ENCODE measurements around the gene RPL10A.

The RPL10A gene

DNA sequence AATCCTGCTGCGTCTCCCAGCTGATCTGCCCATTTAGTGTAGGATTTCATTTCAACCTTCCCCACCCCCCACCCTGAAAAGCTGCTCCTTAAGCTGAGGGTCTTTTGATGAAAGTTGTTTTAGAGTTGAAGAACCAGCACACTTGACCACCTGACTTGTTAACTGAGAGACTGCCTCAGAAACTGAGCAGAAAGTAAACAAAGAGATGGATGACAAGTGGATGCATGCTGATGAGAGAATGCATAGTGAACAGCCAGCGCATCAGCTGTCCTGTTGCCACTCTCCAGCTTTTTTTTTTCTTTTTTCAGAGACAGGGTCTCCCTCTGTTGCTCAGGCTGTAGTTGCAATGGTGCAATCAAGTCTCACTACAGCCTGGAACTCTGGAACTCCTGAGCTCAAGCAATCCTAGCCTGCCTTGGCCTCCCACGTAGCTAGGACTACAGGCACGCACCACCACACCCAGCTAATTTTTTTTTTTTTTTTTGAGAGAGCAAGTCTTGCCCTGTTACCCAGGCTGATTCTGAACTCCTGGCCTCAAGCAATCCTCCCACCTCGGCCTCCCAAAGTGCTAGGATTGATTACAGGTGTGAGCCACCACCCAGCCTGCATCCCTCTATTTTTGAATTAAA, 9.5 kb downstream of the RPL10A start:
- TF ChIP-seq ZNF70 (CRISPR knock-in tag; IDR thresholded peaks at IDR 0.05) (no peak), TCF4 (CRISPR knock-in tag; IDR thresholded peaks at IDR 0.05; ENCODE audit: borderline replicate concordance) (no peak), RARB (CRISPR knock-in tag; IDR thresholded peaks at IDR 0.05) (no peak), BACH2 (CRISPR knock-in tag; IDR thresholded peaks at IDR 0.05; ENCODE audit: borderline replicate concordance) (no peak)
- ATAC-seq = no peak

DNA sequence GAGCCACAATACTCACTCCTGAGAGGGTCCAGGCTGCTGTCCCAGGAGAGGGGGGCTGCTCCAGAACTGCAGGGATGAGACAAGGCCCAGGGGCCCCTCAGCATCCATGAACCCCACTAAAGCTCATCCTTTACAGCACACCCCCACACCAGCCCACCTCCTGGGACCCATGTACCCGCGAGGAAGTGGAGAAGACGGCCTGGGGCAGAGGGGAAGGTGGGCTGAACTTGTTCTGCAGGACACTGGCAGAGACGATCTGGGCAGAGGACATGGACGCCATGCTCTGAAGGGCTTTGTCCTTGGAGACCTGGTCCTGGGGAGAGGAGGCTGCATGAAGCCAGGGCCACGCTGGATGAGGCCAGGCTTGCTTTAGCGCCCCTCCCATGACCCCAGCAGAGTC, 10.1 kb downstream of the RPL10A start:
- TF ChIP-seq, protein P1, sequence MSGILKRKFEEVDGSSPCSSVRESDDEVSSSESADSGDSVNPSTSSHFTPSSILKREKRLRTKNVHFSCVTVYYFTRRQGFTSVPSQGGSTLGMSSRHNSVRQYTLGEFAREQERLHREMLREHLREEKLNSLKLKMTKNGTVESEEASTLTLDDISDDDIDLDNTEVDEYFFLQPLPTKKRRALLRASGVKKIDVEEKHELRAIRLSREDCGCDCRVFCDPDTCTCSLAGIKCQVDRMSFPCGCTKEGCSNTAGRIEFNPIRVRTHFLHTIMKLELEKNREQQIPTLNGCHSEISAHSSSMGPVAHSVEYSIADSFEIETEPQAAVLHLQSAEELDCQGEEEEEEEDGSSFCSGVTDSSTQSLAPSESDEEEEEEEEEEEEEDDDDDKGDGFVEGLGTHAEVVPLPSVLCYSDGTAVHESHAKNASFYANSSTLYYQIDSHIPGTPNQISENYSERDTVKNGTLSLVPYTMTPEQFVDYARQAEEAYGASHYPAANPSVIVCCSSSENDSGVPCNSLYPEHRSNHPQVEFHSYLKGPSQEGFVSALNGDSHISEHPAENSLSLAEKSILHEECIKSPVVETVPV (CRISPR knock-in tag; IDR thresholded peaks at IDR 0.05) = no peak
- TF ChIP-seq CSDC2 (CRISPR knock-in tag; IDR thresholded peaks at IDR 0.05) (no peak), OSR1 (CRISPR knock-in tag; IDR thresholded peaks at IDR 0.05) (no peak), BACH2 (CRISPR knock-in tag; IDR thresholded peaks at IDR 0.05; ENCODE audit: borderline replicate concordance) (no peak), ARNTL (CRISPR knock-in tag; IDR thresholded peaks at IDR 0.05; ENCODE audit: borderline replicate concordance, low read depth) (no peak), ZC3H10 (CRISPR knock-in tag; IDR thresholded peaks at IDR 0.05) (no peak), PPARA (CRISPR knock-in tag; IDR thresholded peaks at IDR 0.05; ENCODE audit: borderline replicate concordance) (no peak), ZNF70 (CRISPR knock-in tag; IDR thresholded peaks at IDR 0.05) (no peak), ZFP3 (CRISPR knock-in tag; IDR thresholded peaks at IDR 0.05) (no peak), ZNF8 (CRISPR knock-in tag; IDR thresholded peaks at IDR 0.05) (no peak), ZFP30 (CRISPR knock-in tag; IDR thresholded peaks at IDR 0.05) (no peak), RARB (CRISPR knock-in tag; IDR thresholded peaks at IDR 0.05) (no peak), ZNF565 (CRISPR knock-in tag; conservative IDR thresholded peaks at IDR 0.05; ENCODE audit: low read depth) (no peak)
- TF ChIP-seq, protein P2, sequence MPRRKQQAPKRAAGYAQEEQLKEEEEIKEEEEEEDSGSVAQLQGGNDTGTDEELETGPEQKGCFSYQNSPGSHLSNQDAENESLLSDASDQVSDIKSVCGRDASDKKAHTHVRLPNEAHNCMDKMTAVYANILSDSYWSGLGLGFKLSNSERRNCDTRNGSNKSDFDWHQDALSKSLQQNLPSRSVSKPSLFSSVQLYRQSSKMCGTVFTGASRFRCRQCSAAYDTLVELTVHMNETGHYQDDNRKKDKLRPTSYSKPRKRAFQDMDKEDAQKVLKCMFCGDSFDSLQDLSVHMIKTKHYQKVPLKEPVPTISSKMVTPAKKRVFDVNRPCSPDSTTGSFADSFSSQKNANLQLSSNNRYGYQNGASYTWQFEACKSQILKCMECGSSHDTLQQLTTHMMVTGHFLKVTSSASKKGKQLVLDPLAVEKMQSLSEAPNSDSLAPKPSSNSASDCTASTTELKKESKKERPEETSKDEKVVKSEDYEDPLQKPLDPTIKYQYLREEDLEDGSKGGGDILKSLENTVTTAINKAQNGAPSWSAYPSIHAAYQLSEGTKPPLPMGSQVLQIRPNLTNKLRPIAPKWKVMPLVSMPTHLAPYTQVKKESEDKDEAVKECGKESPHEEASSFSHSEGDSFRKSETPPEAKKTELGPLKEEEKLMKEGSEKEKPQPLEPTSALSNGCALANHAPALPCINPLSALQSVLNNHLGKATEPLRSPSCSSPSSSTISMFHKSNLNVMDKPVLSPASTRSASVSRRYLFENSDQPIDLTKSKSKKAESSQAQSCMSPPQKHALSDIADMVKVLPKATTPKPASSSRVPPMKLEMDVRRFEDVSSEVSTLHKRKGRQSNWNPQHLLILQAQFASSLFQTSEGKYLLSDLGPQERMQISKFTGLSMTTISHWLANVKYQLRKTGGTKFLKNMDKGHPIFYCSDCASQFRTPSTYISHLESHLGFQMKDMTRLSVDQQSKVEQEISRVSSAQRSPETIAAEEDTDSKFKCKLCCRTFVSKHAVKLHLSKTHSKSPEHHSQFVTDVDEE (CRISPR knock-in tag; IDR thresholded peaks at IDR 0.05) = no peak
- TF ChIP-seq, protein P3, sequence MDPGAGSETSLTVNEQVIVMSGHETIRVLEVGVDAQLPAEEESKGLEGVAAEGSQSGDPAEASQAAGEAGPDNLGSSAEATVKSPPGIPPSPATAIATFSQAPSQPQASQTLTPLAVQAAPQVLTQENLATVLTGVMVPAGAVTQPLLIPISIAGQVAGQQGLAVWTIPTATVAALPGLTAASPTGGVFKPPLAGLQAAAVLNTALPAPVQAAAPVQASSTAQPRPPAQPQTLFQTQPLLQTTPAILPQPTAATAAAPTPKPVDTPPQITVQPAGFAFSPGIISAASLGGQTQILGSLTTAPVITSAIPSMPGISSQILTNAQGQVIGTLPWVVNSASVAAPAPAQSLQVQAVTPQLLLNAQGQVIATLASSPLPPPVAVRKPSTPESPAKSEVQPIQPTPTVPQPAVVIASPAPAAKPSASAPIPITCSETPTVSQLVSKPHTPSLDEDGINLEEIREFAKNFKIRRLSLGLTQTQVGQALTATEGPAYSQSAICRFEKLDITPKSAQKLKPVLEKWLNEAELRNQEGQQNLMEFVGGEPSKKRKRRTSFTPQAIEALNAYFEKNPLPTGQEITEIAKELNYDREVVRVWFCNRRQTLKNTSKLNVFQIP (CRISPR knock-in tag; IDR thresholded peaks at IDR 0.05; ENCODE audit: borderline replicate concordance, low read depth) = no peak
- TF ChIP-seq, protein P4, sequence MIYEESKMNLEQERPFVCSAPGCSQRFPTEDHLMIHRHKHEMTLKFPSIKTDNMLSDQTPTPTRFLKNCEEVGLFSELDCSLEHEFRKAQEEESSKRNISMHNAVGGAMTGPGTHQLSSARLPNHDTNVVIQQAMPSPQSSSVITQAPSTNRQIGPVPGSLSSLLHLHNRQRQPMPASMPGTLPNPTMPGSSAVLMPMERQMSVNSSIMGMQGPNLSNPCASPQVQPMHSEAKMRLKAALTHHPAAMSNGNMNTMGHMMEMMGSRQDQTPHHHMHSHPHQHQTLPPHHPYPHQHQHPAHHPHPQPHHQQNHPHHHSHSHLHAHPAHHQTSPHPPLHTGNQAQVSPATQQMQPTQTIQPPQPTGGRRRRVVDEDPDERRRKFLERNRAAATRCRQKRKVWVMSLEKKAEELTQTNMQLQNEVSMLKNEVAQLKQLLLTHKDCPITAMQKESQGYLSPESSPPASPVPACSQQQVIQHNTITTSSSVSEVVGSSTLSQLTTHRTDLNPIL (CRISPR knock-in tag; IDR thresholded peaks at IDR 0.05; ENCODE audit: low read depth) = no peak
- ATAC-seq = no peak

DNA sequence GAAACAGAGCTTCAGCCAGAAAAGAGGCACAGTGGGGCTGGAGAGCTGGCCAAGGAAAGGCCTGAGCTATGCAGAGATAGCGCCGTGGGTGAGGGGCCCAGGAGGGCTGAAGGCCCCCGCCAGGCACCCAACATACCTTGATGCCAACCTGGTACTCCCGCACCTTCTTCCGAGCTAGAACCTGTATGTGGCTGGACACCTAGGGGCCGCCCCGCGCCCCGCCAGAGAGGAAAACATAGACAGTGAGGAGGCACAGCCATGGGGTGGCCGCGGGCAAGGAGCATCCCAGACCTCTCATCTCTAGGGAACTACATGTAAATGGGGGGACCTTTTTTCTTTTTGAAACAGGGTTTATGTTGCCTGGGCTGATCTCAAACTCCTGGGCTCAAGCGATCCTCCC, 12.0 kb downstream of the RPL10A start:
- no peak for ATAC-seq
- TF ChIP-seq ZFP30 (CRISPR knock-in tag; IDR thresholded peaks at IDR 0.05) (no peak), ZNF70 (CRISPR knock-in tag; IDR thresholded peaks at IDR 0.05) (no peak), OSR1 (CRISPR knock-in tag; IDR thresholded peaks at IDR 0.05) (no peak), RARB (CRISPR knock-in tag; IDR thresholded peaks at IDR 0.05) (no peak), TCF4 (CRISPR knock-in tag; IDR thresholded peaks at IDR 0.05; ENCODE audit: borderline replicate concordance) (no peak), ZNF565 (CRISPR knock-in tag; conservative IDR thresholded peaks at IDR 0.05; ENCODE audit: low read depth) (no peak), BACH2 (CRISPR knock-in tag; IDR thresholded peaks at IDR 0.05; ENCODE audit: borderline replicate concordance) (no peak), SNAI2 (CRISPR knock-in tag; IDR thresholded peaks at IDR 0.05) (no peak)
- TF ChIP-seq, protein P5, sequence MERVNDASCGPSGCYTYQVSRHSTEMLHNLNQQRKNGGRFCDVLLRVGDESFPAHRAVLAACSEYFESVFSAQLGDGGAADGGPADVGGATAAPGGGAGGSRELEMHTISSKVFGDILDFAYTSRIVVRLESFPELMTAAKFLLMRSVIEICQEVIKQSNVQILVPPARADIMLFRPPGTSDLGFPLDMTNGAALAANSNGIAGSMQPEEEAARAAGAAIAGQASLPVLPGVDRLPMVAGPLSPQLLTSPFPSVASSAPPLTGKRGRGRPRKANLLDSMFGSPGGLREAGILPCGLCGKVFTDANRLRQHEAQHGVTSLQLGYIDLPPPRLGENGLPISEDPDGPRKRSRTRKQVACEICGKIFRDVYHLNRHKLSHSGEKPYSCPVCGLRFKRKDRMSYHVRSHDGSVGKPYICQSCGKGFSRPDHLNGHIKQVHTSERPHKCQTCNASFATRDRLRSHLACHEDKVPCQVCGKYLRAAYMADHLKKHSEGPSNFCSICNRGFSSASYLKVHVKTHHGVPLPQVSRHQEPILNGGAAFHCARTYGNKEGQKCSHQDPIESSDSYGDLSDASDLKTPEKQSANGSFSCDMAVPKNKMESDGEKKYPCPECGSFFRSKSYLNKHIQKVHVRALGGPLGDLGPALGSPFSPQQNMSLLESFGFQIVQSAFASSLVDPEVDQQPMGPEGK (CRISPR knock-in tag; IDR thresholded peaks at IDR 0.05; ENCODE audit: borderline replicate concordance) = no peak
- TF ChIP-seq, protein P2 (CRISPR knock-in tag; IDR thresholded peaks at IDR 0.05) = no peak
- TF ChIP-seq, protein P1 (CRISPR knock-in tag; IDR thresholded peaks at IDR 0.05) = no peak

Measured in SK-N-SH treated with all-trans-retinoic acid at 6 μM for 48 hours (cell line).